ENCODE results near the gene SMCR8. TPM values are rescaled to one million over a fixed set of nuclear protein-coding genes. Genes with fewer than 3 reads are reported as not detected.

Gene SMCR8
- total and polyA plus RNA-seq, 2 of the 13 experiments (the other 11 are each of a cell fraction or from before 2014, with no cell fraction given): 7.6 to 11.8 TPM

DNA sequence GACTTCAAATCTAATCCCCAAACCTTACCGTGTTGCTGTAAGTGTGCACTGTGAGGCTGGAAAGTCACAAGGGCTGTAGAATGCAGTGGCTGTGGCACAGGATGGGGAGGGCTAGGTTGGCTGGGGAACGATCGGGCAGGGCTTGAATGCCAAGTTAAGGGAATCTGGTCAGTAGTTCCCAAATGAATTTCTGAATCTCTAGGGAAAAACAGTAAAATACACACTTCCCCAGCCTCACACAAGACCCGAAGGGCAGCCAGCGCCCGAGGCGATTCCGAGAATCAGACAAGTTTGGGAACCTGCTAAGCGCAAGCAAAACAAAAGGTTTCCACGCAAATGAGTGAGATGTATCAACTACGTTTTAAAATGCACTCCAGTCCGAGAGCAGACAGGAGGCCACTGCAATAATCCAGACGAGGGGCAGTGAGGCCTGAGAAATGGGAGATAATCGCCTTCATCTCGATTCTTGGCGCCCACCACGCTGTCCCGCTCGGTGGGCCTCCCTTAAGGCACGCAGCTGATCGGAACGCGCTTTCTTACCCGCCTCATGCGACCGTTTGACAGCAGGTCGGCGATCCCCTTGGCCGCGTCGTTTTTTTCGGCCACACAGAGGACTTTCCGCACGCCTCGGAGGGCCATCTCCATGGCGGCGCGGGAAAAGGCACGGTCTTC lies 898 bp upstream of the SMCR8 start (continued):
- TF ChIP-seq, protein P1, sequence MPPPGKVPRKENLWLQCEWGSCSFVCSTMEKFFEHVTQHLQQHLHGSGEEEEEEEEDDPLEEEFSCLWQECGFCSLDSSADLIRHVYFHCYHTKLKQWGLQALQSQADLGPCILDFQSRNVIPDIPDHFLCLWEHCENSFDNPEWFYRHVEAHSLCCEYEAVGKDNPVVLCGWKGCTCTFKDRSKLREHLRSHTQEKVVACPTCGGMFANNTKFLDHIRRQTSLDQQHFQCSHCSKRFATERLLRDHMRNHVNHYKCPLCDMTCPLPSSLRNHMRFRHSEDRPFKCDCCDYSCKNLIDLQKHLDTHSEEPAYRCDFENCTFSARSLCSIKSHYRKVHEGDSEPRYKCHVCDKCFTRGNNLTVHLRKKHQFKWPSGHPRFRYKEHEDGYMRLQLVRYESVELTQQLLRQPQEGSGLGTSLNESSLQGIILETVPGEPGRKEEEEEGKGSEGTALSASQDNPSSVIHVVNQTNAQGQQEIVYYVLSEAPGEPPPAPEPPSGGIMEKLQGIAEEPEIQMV (CRISPR knock-in tag; IDR thresholded peaks at IDR 0.05; ENCODE audit: low read depth): peak; percentile 71
- no peak for TF ChIP-seq STAT6 (CRISPR knock-in tag; IDR thresholded peaks at IDR 0.05; ENCODE audit: borderline replicate concordance)
- TF ChIP-seq, protein P2, sequence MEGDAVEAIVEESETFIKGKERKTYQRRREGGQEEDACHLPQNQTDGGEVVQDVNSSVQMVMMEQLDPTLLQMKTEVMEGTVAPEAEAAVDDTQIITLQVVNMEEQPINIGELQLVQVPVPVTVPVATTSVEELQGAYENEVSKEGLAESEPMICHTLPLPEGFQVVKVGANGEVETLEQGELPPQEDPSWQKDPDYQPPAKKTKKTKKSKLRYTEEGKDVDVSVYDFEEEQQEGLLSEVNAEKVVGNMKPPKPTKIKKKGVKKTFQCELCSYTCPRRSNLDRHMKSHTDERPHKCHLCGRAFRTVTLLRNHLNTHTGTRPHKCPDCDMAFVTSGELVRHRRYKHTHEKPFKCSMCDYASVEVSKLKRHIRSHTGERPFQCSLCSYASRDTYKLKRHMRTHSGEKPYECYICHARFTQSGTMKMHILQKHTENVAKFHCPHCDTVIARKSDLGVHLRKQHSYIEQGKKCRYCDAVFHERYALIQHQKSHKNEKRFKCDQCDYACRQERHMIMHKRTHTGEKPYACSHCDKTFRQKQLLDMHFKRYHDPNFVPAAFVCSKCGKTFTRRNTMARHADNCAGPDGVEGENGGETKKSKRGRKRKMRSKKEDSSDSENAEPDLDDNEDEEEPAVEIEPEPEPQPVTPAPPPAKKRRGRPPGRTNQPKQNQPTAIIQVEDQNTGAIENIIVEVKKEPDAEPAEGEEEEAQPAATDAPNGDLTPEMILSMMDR (CRISPR knock-in tag; IDR thresholded peaks at IDR 0.05): 0 out of 2 replicates have a peak, but pooled peaks have one; percentile 4
- TF ChIP-seq DBP (CRISPR knock-in tag; IDR thresholded peaks at IDR 0.05; ENCODE audit: not compliant biosample characterization): peak; percentile 36
- no peak for TF ChIP-seq NR0B2 (CRISPR knock-in tag; IDR thresholded peaks at IDR 0.05)
- no peak; the same call in 1 of the 2 replicates for TF ChIP-seq HOXD1 (CRISPR knock-in tag; IDR thresholded peaks at IDR 0.05)
- TF ChIP-seq, protein P3, sequence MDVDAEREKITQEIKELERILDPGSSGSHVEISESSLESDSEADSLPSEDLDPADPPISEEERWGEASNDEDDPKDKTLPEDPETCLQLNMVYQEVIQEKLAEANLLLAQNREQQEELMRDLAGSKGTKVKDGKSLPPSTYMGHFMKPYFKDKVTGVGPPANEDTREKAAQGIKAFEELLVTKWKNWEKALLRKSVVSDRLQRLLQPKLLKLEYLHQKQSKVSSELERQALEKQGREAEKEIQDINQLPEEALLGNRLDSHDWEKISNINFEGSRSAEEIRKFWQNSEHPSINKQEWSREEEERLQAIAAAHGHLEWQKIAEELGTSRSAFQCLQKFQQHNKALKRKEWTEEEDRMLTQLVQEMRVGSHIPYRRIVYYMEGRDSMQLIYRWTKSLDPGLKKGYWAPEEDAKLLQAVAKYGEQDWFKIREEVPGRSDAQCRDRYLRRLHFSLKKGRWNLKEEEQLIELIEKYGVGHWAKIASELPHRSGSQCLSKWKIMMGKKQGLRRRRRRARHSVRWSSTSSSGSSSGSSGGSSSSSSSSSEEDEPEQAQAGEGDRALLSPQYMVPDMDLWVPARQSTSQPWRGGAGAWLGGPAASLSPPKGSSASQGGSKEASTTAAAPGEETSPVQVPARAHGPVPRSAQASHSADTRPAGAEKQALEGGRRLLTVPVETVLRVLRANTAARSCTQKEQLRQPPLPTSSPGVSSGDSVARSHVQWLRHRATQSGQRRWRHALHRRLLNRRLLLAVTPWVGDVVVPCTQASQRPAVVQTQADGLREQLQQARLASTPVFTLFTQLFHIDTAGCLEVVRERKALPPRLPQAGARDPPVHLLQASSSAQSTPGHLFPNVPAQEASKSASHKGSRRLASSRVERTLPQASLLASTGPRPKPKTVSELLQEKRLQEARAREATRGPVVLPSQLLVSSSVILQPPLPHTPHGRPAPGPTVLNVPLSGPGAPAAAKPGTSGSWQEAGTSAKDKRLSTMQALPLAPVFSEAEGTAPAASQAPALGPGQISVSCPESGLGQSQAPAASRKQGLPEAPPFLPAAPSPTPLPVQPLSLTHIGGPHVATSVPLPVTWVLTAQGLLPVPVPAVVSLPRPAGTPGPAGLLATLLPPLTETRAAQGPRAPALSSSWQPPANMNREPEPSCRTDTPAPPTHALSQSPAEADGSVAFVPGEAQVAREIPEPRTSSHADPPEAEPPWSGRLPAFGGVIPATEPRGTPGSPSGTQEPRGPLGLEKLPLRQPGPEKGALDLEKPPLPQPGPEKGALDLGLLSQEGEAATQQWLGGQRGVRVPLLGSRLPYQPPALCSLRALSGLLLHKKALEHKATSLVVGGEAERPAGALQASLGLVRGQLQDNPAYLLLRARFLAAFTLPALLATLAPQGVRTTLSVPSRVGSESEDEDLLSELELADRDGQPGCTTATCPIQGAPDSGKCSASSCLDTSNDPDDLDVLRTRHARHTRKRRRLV (CRISPR knock-in tag; IDR thresholded peaks at IDR 0.05): 0 out of 2 replicates have a peak, but pooled peaks have one; percentile 47
- 0 out of 2 replicates have a peak, but pooled peaks have one; percentile 79 for TF ChIP-seq ZNF30 (CRISPR knock-in tag; IDR thresholded peaks at IDR 0.05)
- peak; percentile 70; the same call in 1 of the 2 replicates for TF ChIP-seq FOXC1 (CRISPR knock-in tag; IDR thresholded peaks at IDR 0.05; ENCODE audit: borderline replicate concordance)
- no peak for TF ChIP-seq ZBTB10 (CRISPR knock-in tag; IDR thresholded peaks at IDR 0.05; ENCODE audit: borderline replicate concordance)
